HG02588 (cell line): ENCODE results near the gene PLCG1.

Source experiments
- ATAC-seq: cut with Tn5 transposase; IDR thresholded peaks from one replicate; pipeline ENCODE4 v1.9.1; 2021; ENCODE audit warnings: mild to moderate bottlenecking, moderate library complexity; ENCODE audit not compliant: unreplicated experiment

The PLCG1 gene

DNA sequence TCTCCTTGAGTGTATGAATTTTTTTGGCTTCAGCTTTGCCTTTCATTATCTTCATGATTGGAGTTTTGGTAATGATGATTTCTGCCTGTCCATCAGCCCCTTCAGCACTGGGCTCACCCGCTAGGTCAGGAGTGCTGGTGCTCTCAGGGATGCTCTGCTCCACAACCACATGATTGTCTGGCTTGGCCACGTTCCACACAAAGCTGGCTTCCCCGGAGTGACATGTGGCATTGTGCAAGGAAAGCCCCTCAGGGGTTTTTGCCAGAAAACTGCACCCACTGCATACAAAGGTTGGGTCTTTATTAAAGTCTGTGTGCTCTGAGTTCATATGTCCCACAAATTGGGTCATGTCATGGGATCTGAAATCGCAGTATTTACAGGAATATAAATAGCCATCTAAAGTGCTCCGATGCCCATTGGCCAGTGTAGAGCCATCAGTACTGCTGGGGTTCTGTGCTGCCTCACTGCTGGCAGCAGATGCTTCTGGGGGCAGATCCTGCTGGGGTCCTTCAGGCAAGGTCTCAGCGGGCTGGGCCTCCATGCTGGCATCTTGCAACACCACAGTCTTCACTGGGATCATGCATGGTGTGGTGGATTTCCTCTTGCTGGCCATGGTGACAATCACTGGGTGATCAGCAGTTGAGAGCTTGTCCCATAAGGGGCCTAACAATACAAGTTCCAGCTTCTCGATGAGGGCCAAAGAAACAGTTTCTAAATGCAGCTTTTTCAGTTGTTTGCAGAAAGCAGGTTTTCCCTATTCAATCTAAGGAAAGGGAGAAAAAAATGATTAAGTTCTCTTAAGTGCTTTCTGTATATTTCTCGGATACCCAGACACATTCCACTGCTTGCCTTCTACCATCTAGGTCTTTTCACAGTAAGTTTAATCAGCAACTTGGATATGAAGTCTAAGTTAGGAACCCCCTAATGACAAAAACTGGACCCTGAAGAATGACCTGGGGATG is 67.2 kb downstream of the PLCG1 start:
- no peak for ATAC-seq

- no peak for ATAC-seq
These were observed 68.0 kb downstream of the PLCG1 start for GRCh38 chr20:41205313-41205712.

DNA sequence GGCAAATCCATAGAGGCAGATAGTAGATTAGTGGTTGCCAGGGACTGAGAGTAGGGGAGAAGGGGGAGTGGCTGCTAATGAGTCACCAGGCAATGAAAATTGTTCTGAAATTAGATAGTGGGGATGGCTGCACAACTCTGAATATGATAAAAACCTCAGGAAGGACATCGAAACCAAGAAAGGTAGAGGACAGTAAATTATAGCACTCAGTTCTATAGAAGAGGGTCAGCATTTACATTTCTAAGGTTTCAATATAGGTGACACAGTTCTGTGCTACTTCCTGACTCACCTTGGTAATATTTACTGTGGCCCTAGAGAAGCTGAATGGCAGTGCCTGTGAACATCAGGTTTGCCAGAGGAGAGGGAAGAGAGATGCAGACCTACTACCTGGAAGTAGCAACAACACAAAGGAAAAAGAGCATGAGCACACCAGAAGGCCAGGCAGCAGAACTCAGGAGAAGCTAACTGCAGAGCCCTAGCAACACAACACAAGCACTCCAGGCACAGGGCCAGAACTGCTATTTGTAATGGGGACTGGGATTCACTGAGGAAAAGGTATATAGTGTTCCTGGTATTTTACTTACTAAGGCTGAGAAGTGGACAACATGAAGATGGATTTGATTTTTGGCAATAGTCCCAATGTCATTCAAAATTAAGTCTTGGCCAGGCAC is 75.9 kb downstream of the PLCG1 start:
- no peak for ATAC-seq

GRCh38 chr20:41214202-41214601 is 76.9 kb downstream of the PLCG1 start:
- ATAC-seq: no peak

- ATAC-seq: no peak
These were observed 77.3 kb downstream of the PLCG1 start for GRCh38 chr20:41214666-41215065.

- ATAC-seq: no peak
These were observed 80.1 kb downstream of the PLCG1 start for GRCh38 chr20:41217422-41217821.

- ATAC-seq: no peak
These were observed 81.1 kb downstream of the PLCG1 start for GRCh38 chr20:41218466-41218865.

- no peak for ATAC-seq
These were observed 82.5 kb downstream of the PLCG1 start for GRCh38 chr20:41219824-41220223.

DNA sequence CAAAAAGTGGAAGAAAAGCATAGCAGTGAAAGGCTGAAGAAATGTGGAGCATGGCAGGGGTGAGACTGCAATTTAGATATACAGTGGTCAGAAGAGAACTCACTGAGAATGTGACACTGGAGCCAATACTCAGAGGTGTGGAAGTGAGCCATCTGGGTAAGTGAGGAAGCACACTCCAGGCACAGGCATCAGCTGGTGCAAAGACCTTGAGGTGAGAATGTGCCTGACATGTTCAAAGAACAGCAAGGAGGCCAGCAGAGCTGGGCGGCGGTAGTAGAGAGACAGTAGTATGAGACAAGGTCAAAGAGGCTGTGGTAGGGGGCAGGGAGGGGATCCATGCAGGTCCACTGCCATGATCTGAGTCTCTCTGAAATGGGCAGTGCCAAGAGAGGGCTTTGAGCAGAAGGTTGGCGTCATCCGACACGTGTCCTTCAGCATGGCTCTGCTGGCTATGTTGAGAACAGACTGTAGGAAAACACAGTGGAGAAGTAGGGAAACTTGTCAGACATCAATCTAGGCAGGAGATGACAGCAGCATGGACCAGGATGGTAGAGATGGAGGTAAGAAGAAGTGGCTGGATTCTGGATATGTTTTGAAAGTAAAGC is 84.4 kb downstream of the PLCG1 start:
- ATAC-seq: no peak

GRCh38 chr20:41222296-41222695 is 85.0 kb downstream of the PLCG1 start:
- ATAC-seq: no peak

DNA sequence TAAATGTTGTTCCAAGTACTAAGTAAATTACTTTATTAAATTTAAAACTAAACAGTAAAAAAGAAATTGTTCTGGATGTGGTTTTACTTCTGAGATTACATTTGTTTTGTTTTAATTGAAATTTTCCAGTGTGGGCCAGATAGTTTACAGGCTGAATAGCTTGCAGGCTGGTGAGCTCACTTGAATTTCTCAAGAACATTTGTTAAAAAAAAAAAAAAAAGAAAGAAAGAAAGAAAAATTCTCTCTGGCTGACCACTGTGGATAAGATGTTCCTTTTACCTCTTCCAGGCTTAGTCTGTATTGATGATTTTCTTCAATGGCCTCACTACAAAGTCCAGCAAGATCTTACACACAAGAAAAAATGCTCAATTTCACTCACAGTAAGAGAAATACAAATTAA is 85.4 kb downstream of the PLCG1 start:
- ATAC-seq: no peak

DNA sequence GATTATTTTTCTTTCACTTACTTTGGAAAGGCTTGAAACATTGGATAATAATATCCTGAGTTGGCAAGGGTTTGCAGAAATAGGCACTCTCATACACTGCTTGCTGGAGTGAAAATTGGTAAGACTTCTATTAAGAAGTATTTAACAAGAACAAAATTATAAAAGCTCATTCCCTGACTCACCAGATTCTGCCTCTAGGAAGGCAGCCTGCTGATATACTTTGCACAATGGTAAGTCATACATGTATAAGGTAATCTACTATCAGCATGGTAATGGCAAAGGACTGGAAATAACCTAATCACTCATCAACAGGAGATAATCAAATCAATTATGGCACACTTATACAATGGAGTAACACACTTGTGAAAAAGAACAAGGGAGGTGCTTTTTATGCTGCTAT is 85.8 kb downstream of the PLCG1 start:
- ATAC-seq: no peak

GRCh38 chr20:41224281-41224680 is 86.9 kb downstream of the PLCG1 start:
- no peak for ATAC-seq

DNA sequence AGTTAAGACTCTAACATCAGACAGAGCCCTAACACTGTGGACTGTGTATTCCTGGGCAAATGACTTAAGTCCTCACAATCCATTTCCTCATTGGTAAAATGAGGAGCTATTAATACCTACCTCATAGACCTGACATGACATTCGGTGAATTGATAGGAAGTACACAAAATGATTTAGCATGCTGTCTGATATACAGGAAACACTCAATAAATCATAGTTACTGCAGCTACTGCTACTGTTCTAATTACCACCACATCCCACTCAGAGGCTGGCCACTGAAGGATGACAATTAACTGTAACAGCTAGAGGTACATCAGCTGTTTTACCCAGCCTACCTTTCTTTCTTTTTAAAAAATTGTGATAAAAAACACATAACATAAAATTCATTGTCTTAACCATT is 87.7 kb downstream of the PLCG1 start:
- no peak for ATAC-seq

GRCh38 chr20:41226426-41226825 is 89.1 kb downstream of the PLCG1 start:
- no peak for ATAC-seq
